IMR-90 (cell line): ENCODE measurements around the gene PAQR4. TPM values are rescaled to one million over a fixed set of nuclear protein-coding genes. Genes with fewer than 3 reads are reported as not detected.

Experiments used
- ATAC-seq: fragments of 200-7000 bp; cut with Tn5 transposase; 2 replicates; pipeline ENCODE4 v1.9.1; 2020; ENCODE audit warnings: low read depth, mild to moderate bottlenecking, moderate library complexity
- BruUV-seq: library from RNA; stranded (reverse); fragments of 400-500 nt; replicated peaks from 2 replicates; lab custom pipeline; 2021; lab: Mats Ljungman, UMichigan
- CTCF ChIA-PET: fragments of 300-600 bp; formaldehyde crosslinking; extraction: SDS; loops from one replicate; lab custom pipeline; 2021; ENCODE audit warnings: antibody characterized with exemption; lab: Yijun Ruan, JAX
- POLR2A ChIA-PET: fragments of 300-600 bp; sonication (Branson Sonifier 250); formaldehyde crosslinking; loops from one replicate; lab custom pipeline; 2022; ENCODE audit warnings: antibody characterized with exemption; ENCODE audit not compliant: unreplicated experiment; lab: Charles Lee
- DNase-seq: peaks from one replicate; pipeline ENCODE4 v3.0.0; 2013
- H2AFZ ChIP-seq: replicated peaks from 2 replicates; pipeline ENCODE3; 2013; ENCODE audit warnings: low read length, mild to moderate bottlenecking; ENCODE audit not compliant: poor library complexity
- H2AK5ac ChIP-seq: 2 replicates; pipeline ENCODE4 v1.6.1; 2013; ENCODE audit warnings: low read depth, low read length, inconsistent platforms
- H2AK9ac ChIP-seq: replicated peaks from 2 replicates; pipeline ENCODE3; 2013; ENCODE audit warnings: mild to moderate bottlenecking, low read depth, low read length, moderate library complexity; ENCODE audit not compliant: poor library complexity
- H2BK120ac ChIP-seq: 2 replicates; pipeline ENCODE4 v1.6.1; 2013; ENCODE audit warnings: low read depth, low read length, inconsistent platforms
- H2BK15ac ChIP-seq: 3 replicates; pipeline ENCODE4 v1.6.1; 2013; ENCODE audit warnings: low read depth, low read length, inconsistent platforms
- H2BK20ac ChIP-seq: 2 replicates; pipeline ENCODE4 v1.6.1; 2013; ENCODE audit warnings: low read depth, mild to moderate bottlenecking, inconsistent platforms, low read length, moderate library complexity
- H2BK5ac ChIP-seq: 2 replicates; pipeline ENCODE4 v1.6.1; 2013; ENCODE audit warnings: mild to moderate bottlenecking, low read depth, low read length, inconsistent platforms; ENCODE audit not compliant: poor library complexity, severe bottlenecking
- H3K14ac ChIP-seq: replicated peaks from 2 replicates; pipeline ENCODE4 v1.6.1; 2013; ENCODE audit warnings: low read depth, low read length, inconsistent platforms
- H3K18ac ChIP-seq: 2 replicates; pipeline ENCODE4 v1.6.1; 2013; ENCODE audit warnings: low read depth, low read length, control low read depth
- H3K23ac ChIP-seq: 2 replicates; pipeline ENCODE4 v1.6.1; 2013; ENCODE audit warnings: low read depth, low read length, inconsistent platforms
- H3K27ac ChIP-seq: 2 replicates; pipeline ENCODE4 v1.5.1; 2013; ENCODE audit warnings: mild to moderate bottlenecking, control low read depth, low read length; ENCODE audit not compliant: insufficient read depth
- H3K27me3 ChIP-seq: 2 replicates; pipeline ENCODE4 v1.6.1; 2013; ENCODE audit warnings: low read length; ENCODE audit not compliant: control insufficient read depth, insufficient read depth
- H3K36me3 ChIP-seq: 2 replicates; pipeline ENCODE4 v1.6.1; 2013; ENCODE audit warnings: low read length, mixed read lengths; ENCODE audit not compliant: control insufficient read depth, insufficient read depth
- H3K4ac ChIP-seq: 2 replicates; pipeline ENCODE4 v1.6.1; 2013; ENCODE audit warnings: low read depth, low read length, inconsistent platforms
- H3K4me1 ChIP-seq: 2 replicates; pipeline ENCODE4 v1.6.1; 2013; ENCODE audit warnings: low read length, mixed read lengths; ENCODE audit not compliant: control insufficient read depth, insufficient read depth
- H3K4me2 ChIP-seq: 2 replicates; pipeline ENCODE4 v1.6.1; 2013; ENCODE audit warnings: low read depth, mild to moderate bottlenecking, control low read depth, low read length, moderate library complexity
- H3K4me3 ChIP-seq: 2 replicates; pipeline ENCODE4 v1.5.1; 2013; ENCODE audit warnings: low read depth, mild to moderate bottlenecking, control low read depth, low read length, moderate library complexity; ENCODE audit not compliant: insufficient read depth
- H3K56ac ChIP-seq: 2 replicates; pipeline ENCODE4 v1.6.1; 2013; ENCODE audit warnings: low read length, inconsistent platforms; ENCODE audit not compliant: insufficient read depth; ENCODE audit errors: extremely low read depth
- H3K79me1 ChIP-seq, 2 experiments: 2 replicates each; pipeline ENCODE4 v1.6.1; 2013; ENCODE audit warnings: low read length in 2 of 2, inconsistent platforms in 1 of 2, low read depth in 1 of 2
- H3K9ac ChIP-seq: 2 replicates; pipeline ENCODE4 v1.6.1; 2013; ENCODE audit warnings: low read depth, low read length, control low read depth
- H3K9me1 ChIP-seq: 2 replicates; pipeline ENCODE4 v1.6.1; 2013; ENCODE audit warnings: low read length, inconsistent platforms; ENCODE audit not compliant: insufficient read depth
- H3K9me3 ChIP-seq: 2 replicates; pipeline ENCODE4 v1.6.1; 2013; ENCODE audit warnings: low read length; ENCODE audit not compliant: control insufficient read depth, insufficient read depth
- H4K20me1 ChIP-seq: 2 replicates; pipeline ENCODE4 v1.6.1; 2013; ENCODE audit warnings: low read length, inconsistent platforms; ENCODE audit not compliant: insufficient read depth
- H4K5ac ChIP-seq: 2 replicates; pipeline ENCODE4 v1.6.1; 2013; ENCODE audit warnings: mild to moderate bottlenecking, low read depth, low read length, control low read depth
- H4K8ac ChIP-seq, 2 experiments: 2 replicates each; pipeline ENCODE4 v1.6.1; 2013; ENCODE audit warnings: low read depth in 2 of 2, low read length in 2 of 2, control low read depth in 1 of 2, inconsistent platforms in 1 of 2
- H4K91ac ChIP-seq: 2 replicates; pipeline ENCODE4 v1.6.1; 2013; ENCODE audit warnings: low read depth, low read length, inconsistent platforms; ENCODE audit not compliant: insufficient read depth
- BHLHE40 ChIP-seq: fragments of 150-350 bp; IDR thresholded peaks from 2 replicates; pipeline ENCODE4 v1.6.1; 2016; ENCODE audit warnings: mild to moderate bottlenecking, low read depth, low read length
- CHD1 ChIP-seq: IDR thresholded peaks from 2 replicates; pipeline ENCODE4 v1.6.1; 2012; ENCODE audit warnings: low read depth, low read length, improper control_type of control experiment
- MAFK ChIP-seq: IDR thresholded peaks from 2 replicates; pipeline ENCODE4 v1.6.1; 2012; ENCODE audit warnings: low read depth, low read length, improper control_type of control experiment
- NFE2L2 ChIP-seq: fragments of 150-350 bp; IDR thresholded peaks from 2 replicates; pipeline ENCODE4 v1.6.1; 2016; ENCODE audit warnings: low read depth, mild to moderate bottlenecking, low read length
- RFX5 ChIP-seq: IDR thresholded peaks from 2 replicates; pipeline ENCODE4 v1.8.0; 2012; ENCODE audit warnings: low read depth, mild to moderate bottlenecking, low read length, moderate library complexity
- WGBS, 2 experiments: methylation state at CpG; one replicate each; pipeline versions ENCODE4 v1.1.5 to v1.1.7; 2013; ENCODE audit warnings: missing lambda C conversion rate in 2 of 2; ENCODE audit not compliant: insufficient read length in 1 of 2; ENCODE audit errors: extremely low coverage in 2 of 2; 5-methylcytosine and 5-hydroxymethylcytosine counted together
- dilution Hi-C: fragments of 300-500 bp; cut with HindIII; formaldehyde crosslinking; loops from one replicate; pipeline ENCODE4 v1.14.3; 2018; ENCODE audit warnings: low sequenced_read_pairs; ENCODE audit not compliant: unreplicated experiment
- in situ Hi-C: fragments of 300-500 bp; cut with MboI; formaldehyde crosslinking; loops from 3 replicates; pipeline ENCODE4 v1.14.3; 2019; ENCODE audit warnings: low sequenced_read_pairs, inconsistent platforms, mixed read lengths
- intact Hi-C: fragments of 100-400 bp; cut with micrococcal nuclease; formaldehyde crosslinking; loops from 2 replicates; pipeline ENCODE4 v1.10.0; 2022
- polyA plus RNA-seq, 3 experiments: library from polyadenylated mRNA; depleted of rRNA; stranded (reverse); fragments of >200 nt; gene quantifications; 2 replicates each; pipeline ENCODE4 v1.2.3, GENCODE V29; 2012; ENCODE audit warnings: low replicate concordance in 1 of 3
- total RNA-seq: library from RNA; depleted of rRNA; stranded (reverse); fragments of >200 nt; gene quantifications from 2 replicates; pipeline ENCODE4 v1.2.3, GENCODE V29; 2012
- TF ChIP-seq, protein P1 (sequence below): fragments of 150-350 bp; IDR thresholded peaks from 2 replicates; pipeline ENCODE4 v1.6.1; 2017; ENCODE audit warnings: mild to moderate bottlenecking, antibody characterized with exemption, low read length, low read depth

Gene PAQR4
- total and polyA plus RNA-seq, 2 of the 4 experiments (the other 2 are of a cell fraction) = 2.2 to 10.0 TPM

DNA sequence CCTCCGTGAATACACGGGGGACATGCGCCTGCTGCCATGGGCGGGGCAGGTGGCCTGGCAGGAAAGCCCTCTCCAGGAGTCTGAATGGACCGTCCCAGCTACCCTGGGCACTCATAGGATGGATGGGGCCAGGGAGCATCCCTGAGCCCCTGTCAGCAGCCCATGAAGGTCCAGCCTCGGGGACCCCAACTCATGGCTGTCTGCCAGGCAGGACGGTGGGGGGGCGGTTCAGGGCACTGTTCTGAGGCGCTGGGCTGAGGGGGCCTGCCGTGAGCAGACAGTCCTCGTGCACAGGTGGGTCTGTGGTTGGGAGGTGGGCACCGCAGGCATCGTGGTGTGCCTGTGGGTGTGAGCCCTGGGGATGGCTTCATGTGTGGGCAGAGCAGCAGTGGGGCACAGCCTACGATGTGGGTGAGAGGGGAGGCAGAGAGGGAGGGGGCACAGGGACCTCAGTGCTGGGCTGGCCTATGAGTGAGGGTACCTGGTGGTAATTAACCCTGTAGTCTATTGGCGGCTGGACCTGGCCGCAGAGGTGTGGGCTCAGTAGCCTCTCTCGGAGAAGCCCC lies 17.6 kb downstream of the PAQR4 start:
- Histone ChIP-seq H3K18ac (no peak overlapping the region), H3K14ac (no peak overlapping the region), H3K9me3 (no peaks in the 10 kb centered on the region), H3K56ac (no peak overlapping the region), H2BK15ac (no peak overlapping the region), H2BK120ac (no peak overlapping the region), H3K4me2 (no peak overlapping the region), H3K4me1 (peaks cover 2% of the 10 kb centered on the region; the same call in 1 of the 2 replicates), H3K27me3 (peaks cover 21% of the 10 kb centered on the region), H3K9me1 (0 out of 2 replicates have a peak, but pooled peaks cover 2% of the 10 kb centered on the region), H3K79me1 (no peaks in the 10 kb centered on the region), H4K20me1 (no peaks in the 10 kb centered on the region), H2AFZ (no peak overlapping the region), H2BK5ac (no peak overlapping the region), H4K91ac (no peak overlapping the region), H4K5ac (no peak overlapping the region), H3K36me3 (no peaks in the 10 kb centered on the region), H2BK20ac (no peak overlapping the region), H2AK5ac (no peak overlapping the region), H3K4me3 (no peak overlapping the region), H3K4ac (no peak overlapping the region), H3K9ac (no peak overlapping the region), H3K23ac (no peak overlapping the region), H4K8ac (no peak overlapping the region), H2AK9ac (no peak overlapping the region), H3K27ac (no peak overlapping the region)
- 77% methylated on average over 3 of the region's 17 CpGs; no CpG with 5 or more reads in 1 of the 2 experiments for WGBS, 2 experiments
- no peak for ATAC-seq
- intact Hi-C loops (no loop called here), in situ Hi-C loops (no loop called here), dilution Hi-C loops (no loop called here)
- POLR2A ChIA-PET = no interaction called here
- DNase-seq = no peak
- CTCF ChIA-PET = interaction anchor here (0.6 to 0.7 kb wide), 2 partner anchors 15 to 1324 kb away, joined by 3 read pairs; no protein-coding TSS in a partner anchor
- TF ChIP-seq BHLHE40 = no peak
- TF ChIP-seq, protein P1, sequence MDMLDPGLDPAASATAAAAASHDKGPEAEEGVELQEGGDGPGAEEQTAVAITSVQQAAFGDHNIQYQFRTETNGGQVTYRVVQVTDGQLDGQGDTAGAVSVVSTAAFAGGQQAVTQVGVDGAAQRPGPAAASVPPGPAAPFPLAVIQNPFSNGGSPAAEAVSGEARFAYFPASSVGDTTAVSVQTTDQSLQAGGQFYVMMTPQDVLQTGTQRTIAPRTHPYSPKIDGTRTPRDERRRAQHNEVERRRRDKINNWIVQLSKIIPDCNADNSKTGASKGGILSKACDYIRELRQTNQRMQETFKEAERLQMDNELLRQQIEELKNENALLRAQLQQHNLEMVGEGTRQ = no peak
- TF ChIP-seq RFX5 = no peak
- TF ChIP-seq NFE2L2 = no peak
- TF ChIP-seq MAFK = no peak
- TF ChIP-seq CHD1 = no peak
- no TSS peak for BruUV-seq
